Hepatic stellate cell (primary cell): ENCODE data around the gene NME4.

ENCODE experiments used
- DNase-seq: peaks from one replicate; pipeline ENCODE4 v3.0.0; 2011; ENCODE audit warnings: low spot score

NME4 gene

GRCh38 chr16:426906-427249 is 29.9 kb downstream of the NME4 start:
- no peak for DNase-seq

GRCh38 chr16:427250-427649 is 30.3 kb downstream of the NME4 start:
- no peak for DNase-seq

- no peak for DNase-seq
Observed at GRCh38 chr16:430904-431303, 33.9 kb downstream of the NME4 start.

GRCh38 chr16:440627-441026 is 43.6 kb downstream of the NME4 start:
- no peak for DNase-seq

- no peak for DNase-seq
Observed at GRCh38 chr16:441447-441846, 44.4 kb downstream of the NME4 start.

GRCh38 chr16:442976-443375 is 46.0 kb downstream of the NME4 start:
- DNase-seq = no peak

- no peak for DNase-seq
Observed at GRCh38 chr16:444027-444426, 47.0 kb downstream of the NME4 start.

GRCh38 chr16:445566-445965 is 48.6 kb downstream of the NME4 start:
- DNase-seq = no peak
